HL-60 (cell line): ENCODE measurements around the gene GUCA1C.

ENCODE experiments used
- DNase-seq, 2 experiments: peaks; one replicate each; pipeline ENCODE4 v3.0.0-alpha.2; 2010 to 2020; ENCODE audit warnings: low read depth in 1 of 2, low spot score in 1 of 2
- H3K27ac ChIP-seq: fragments of 250-450 bp; sonication (Bioruptor Pico); replicated peaks from 2 replicates; pipeline ENCODE4 v1.5.1; 2020; ENCODE audit warnings: mild to moderate bottlenecking, moderate library complexity
- H3K27me3 ChIP-seq: fragments of 250-450 bp; sonication (Bioruptor Pico); 2 replicates; pipeline ENCODE4 v1.5.1; 2021; ENCODE audit warnings: mild to moderate bottlenecking, moderate library complexity; ENCODE audit not compliant: insufficient read depth, poor library complexity, severe bottlenecking
- H3K4me3 ChIP-seq: replicated peaks from 2 replicates; pipeline ENCODE4 v1.5.1; 2011; ENCODE audit warnings: mild to moderate bottlenecking, control low read depth, low read length; ENCODE audit not compliant: insufficient read depth
- GABPA ChIP-seq: IDR thresholded peaks from 2 replicates; pipeline ENCODE4 v1.6.1; 2012; ENCODE audit warnings: low read depth
- POLR2AphosphoS5 ChIP-seq: IDR thresholded peaks from 2 replicates; pipeline ENCODE4 v1.6.1; 2012; ENCODE audit warnings: low read depth
- SPI1 ChIP-seq: IDR thresholded peaks from 2 replicates; pipeline ENCODE4 v1.6.1; 2012; ENCODE audit warnings: low read depth, mild to moderate bottlenecking, borderline replicate concordance
- long read RNA-seq: library from polyadenylated mRNA; unstranded; transcript quantifications from one replicate; pipeline ENCODE4 v2.0.0, GENCODE V29; 2020
- TF ChIP-seq, protein P1 (sequence below): IDR thresholded peaks from 2 replicates; pipeline ENCODE4 v1.6.1; 2012; ENCODE audit warnings: low read depth; ENCODE audit not compliant: insufficient replicate concordance
- TF ChIP-seq, protein P2 (sequence below): IDR thresholded peaks from one replicate; pipeline ENCODE4 v1.5.1; 2011; ENCODE audit warnings: low read length, control low read depth, inconsistent platforms; ENCODE audit not compliant: insufficient read depth

Gene GUCA1C, protein sequence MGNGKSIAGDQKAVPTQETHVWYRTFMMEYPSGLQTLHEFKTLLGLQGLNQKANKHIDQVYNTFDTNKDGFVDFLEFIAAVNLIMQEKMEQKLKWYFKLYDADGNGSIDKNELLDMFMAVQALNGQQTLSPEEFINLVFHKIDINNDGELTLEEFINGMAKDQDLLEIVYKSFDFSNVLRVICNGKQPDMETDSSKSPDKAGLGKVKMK
- long read RNA-seq, result 0 reads

DNA sequence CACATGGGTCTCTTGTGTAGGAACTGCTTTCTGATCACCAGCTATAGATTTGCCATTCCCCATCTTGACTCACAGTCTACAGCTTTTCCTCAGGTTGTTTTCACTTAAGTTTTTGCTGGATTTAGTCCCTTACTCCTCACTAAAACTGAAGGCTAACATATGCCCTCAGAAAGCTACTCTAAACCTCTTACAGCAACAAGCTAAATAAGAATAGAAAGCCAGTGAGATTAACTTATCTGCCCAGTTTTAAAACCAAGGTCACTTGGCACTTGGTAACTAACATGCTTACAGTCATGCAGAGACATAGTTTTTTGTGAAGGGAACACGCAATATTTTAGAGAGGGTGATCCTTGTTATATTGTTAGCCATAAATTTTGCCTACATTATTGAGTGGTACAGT is at the start of gene GUCA1C:
Gene GUCA1C (minus strand): TSS at position 180 of the 400 bp plus-strand sequence. CDS start 117 bp downstream, at position 63.
- Histone ChIP-seq H3K27me3 (no peaks in the 10 kb centered on the region), H3K4me3 (no peak within 1 kb of the TSS), H3K27ac (no peak within 1 kb of the TSS)
- TF ChIP-seq, protein P1, sequence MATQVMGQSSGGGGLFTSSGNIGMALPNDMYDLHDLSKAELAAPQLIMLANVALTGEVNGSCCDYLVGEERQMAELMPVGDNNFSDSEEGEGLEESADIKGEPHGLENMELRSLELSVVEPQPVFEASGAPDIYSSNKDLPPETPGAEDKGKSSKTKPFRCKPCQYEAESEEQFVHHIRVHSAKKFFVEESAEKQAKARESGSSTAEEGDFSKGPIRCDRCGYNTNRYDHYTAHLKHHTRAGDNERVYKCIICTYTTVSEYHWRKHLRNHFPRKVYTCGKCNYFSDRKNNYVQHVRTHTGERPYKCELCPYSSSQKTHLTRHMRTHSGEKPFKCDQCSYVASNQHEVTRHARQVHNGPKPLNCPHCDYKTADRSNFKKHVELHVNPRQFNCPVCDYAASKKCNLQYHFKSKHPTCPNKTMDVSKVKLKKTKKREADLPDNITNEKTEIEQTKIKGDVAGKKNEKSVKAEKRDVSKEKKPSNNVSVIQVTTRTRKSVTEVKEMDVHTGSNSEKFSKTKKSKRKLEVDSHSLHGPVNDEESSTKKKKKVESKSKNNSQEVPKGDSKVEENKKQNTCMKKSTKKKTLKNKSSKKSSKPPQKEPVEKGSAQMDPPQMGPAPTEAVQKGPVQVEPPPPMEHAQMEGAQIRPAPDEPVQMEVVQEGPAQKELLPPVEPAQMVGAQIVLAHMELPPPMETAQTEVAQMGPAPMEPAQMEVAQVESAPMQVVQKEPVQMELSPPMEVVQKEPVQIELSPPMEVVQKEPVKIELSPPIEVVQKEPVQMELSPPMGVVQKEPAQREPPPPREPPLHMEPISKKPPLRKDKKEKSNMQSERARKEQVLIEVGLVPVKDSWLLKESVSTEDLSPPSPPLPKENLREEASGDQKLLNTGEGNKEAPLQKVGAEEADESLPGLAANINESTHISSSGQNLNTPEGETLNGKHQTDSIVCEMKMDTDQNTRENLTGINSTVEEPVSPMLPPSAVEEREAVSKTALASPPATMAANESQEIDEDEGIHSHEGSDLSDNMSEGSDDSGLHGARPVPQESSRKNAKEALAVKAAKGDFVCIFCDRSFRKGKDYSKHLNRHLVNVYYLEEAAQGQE, result no peak
- TF ChIP-seq GABPA, result no peak
- TF ChIP-seq SPI1, result no peak
- TF ChIP-seq POLR2AphosphoS5, result no peak
- TF ChIP-seq, protein P2, sequence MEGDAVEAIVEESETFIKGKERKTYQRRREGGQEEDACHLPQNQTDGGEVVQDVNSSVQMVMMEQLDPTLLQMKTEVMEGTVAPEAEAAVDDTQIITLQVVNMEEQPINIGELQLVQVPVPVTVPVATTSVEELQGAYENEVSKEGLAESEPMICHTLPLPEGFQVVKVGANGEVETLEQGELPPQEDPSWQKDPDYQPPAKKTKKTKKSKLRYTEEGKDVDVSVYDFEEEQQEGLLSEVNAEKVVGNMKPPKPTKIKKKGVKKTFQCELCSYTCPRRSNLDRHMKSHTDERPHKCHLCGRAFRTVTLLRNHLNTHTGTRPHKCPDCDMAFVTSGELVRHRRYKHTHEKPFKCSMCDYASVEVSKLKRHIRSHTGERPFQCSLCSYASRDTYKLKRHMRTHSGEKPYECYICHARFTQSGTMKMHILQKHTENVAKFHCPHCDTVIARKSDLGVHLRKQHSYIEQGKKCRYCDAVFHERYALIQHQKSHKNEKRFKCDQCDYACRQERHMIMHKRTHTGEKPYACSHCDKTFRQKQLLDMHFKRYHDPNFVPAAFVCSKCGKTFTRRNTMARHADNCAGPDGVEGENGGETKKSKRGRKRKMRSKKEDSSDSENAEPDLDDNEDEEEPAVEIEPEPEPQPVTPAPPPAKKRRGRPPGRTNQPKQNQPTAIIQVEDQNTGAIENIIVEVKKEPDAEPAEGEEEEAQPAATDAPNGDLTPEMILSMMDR, result no peak
- DNase-seq, result no peak

DNA sequence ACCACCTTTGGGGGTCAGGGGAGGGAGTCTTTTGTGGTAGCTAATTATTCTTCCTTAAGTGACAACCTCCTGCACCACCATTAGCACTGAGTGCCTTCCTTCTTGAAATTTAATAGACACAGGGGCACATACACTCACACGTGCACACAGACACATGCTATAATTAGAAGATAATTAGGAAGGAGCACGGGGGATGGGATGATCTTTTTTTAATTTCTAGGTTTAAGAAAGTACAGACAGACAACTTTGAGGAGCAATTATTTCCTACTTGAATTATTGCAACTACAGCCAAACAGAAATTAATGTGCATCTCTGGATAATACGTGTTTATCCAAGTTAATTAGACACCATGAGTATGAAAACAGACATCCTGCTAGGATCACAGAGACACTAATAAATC is 44.8 kb upstream of the GUCA1C start:
- Histone ChIP-seq H3K27ac (no peak overlapping the region), H3K4me3 (no peak overlapping the region), H3K27me3 (no peaks in the 10 kb centered on the region)
- DNase-seq, result no peak
- no peak for TF ChIP-seq GABPA
- TF ChIP-seq, protein P2, result no peak
- no peak for TF ChIP-seq POLR2AphosphoS5
- no peak for TF ChIP-seq SPI1
- TF ChIP-seq, protein P1, result no peak

DNA sequence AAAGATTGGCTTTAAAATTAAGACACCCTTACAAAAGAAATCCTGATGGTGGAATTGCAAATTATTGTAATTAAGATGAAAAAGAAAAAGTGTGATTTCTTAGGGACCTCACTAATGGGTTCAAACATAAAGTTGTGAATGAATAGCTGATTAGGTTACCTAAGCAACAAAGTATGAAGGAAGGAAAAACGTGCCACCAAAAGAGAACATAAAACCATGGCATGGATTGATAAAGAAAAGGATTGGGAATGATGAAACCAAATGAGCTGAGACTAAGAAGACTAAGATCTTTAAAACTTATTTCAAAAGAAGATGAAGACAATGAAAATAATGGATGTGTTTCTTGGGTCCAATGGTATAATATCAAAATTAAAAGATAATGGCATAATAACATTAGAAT is 32.2 kb upstream of the GUCA1C start:
- no peak overlapping the region for H3K27ac ChIP-seq
- TF ChIP-seq, protein P1, result no peak
- TF ChIP-seq GABPA (no peak), POLR2AphosphoS5 (no peak), SPI1 (no peak)
- TF ChIP-seq, protein P2, result no peak
- no peak for DNase-seq
- no peaks in the 10 kb centered on the region for H3K27me3 ChIP-seq
- H3K4me3 ChIP-seq, result no peak overlapping the region
